Lung (tissue), 16 donors: ENCODE results near the gene PRRT2. TPM values are rescaled to one million over a fixed set of nuclear protein-coding genes. Genes with fewer than 3 reads are reported as not detected.

Source experiments
- ATAC-seq: fragments of 200-7000 bp; cut with Tn5 transposase; one replicate; pipeline ENCODE4 v1.9.1; 2020; ENCODE audit warnings: moderate number of reproducible peaks; ENCODE audit not compliant: insufficient read depth, low FRiP score
- DNase-seq, 3 donors: peaks; one replicate each; pipeline ENCODE4 v3.0.0-alpha.2; 2013 to 2017
- H3K27ac ChIP-seq, 2 donors: one replicate each; pipeline ENCODE4 v1.5.1; 2013; ENCODE audit warnings: mild to moderate bottlenecking in 2 of 2, moderate library complexity in 2 of 2, control low read depth in 1 of 2, inconsistent platforms in 1 of 2, low read depth in 1 of 2, low read length in 1 of 2
- H3K27me3 ChIP-seq, 3 donors: one replicate each; pipeline ENCODE4 v1.5.1; 2013; ENCODE audit warnings: low read length in 2 of 3; ENCODE audit not compliant: control insufficient read depth in 3 of 3, insufficient read depth in 3 of 3
- H3K36me3 ChIP-seq, 4 donors: one replicate each; pipeline ENCODE4 v1.5.1; 2013; ENCODE audit warnings: low read length in 4 of 4, mild to moderate bottlenecking in 1 of 4, moderate library complexity in 1 of 4; ENCODE audit not compliant: control insufficient read depth in 4 of 4, insufficient read depth in 4 of 4
- H3K4me1 ChIP-seq, 5 donors: one replicate each; pipeline ENCODE4 v1.5.1; 2013; ENCODE audit warnings: low read length in 5 of 5, mild to moderate bottlenecking in 2 of 5, moderate library complexity in 1 of 5; ENCODE audit not compliant: control insufficient read depth in 5 of 5, insufficient read depth in 5 of 5
- H3K4me3 ChIP-seq: one replicate; pipeline ENCODE4 v1.5.1; 2013; ENCODE audit warnings: mild to moderate bottlenecking, control low read depth, moderate library complexity
- H3K9ac ChIP-seq, 2 donors: one replicate each; pipeline ENCODE4 v1.5.1; 2013; ENCODE audit warnings: low read length in 2 of 2, control low read depth in 1 of 2; ENCODE audit not compliant: insufficient read depth in 1 of 2
- H3K9me3 ChIP-seq, 4 donors: one replicate each; pipeline ENCODE4 v1.5.1; 2013; ENCODE audit warnings: low read length in 3 of 4, mild to moderate bottlenecking in 1 of 4, moderate library complexity in 1 of 4; ENCODE audit not compliant: control insufficient read depth in 4 of 4, insufficient read depth in 3 of 4
- WGBS, 2 donors: extraction: QIAGEN DNeasy Blood & Tissue Kit; methylation state at CpG; one replicate each; pipeline ENCODE4 v1.1.7; 2013; 5-methylcytosine and 5-hydroxymethylcytosine counted together
- long read RNA-seq, 5 donors: transcript quantifications; one replicate each; lab custom pipeline, GENCODE V29; 2026
- polyA plus RNA-seq, 2 donors: library from polyadenylated mRNA; stranded (reverse); fragments of 200-250 nt; gene quantifications; one replicate each; pipeline ENCODE4 v1.2.1, GENCODE V29; 2013
- total RNA-seq, 2 donors: library from RNA; depleted of rRNA in 1 of 2; stranded (reverse); fragments of >200 nt in 1 of 2; gene quantifications; one replicate each; pipeline ENCODE4 v1.2.1, GENCODE V29; 2014 to 2021
- TF ChIP-seq, protein P1 (sequence below): IDR thresholded peaks from 2 replicates; pipeline ENCODE4 v1.5.1; 2012; ENCODE audit warnings: mild to moderate bottlenecking; ENCODE audit errors: control extremely low read depth, extremely low read depth
- donor health status: control.
- donor health status: control.
- donor health status: Bipolar disorder and iron deficiency.
- donor health status: healthy.
- donor health status: DM: yes; HTN: yes; CAD: no.

PRRT2 gene
- 1 to 10 TPM; 1.2 to 6.5 TPM for total RNA-seq
- polyA plus RNA-seq, result 1 to 10 TPM in 1 of 2 donors, under 1 TPM in 1; 0.49 to 1.8 TPM
- long read RNA-seq, donor 1, partial matches to known transcripts, result 0 of 4 reads
- long read RNA-seq, donor 1, other reads (novel, unspliced or antisense), result 0 of 4 reads
- long read RNA-seq, donor 2, partial matches to known transcripts, result 0 of 6 reads
- long read RNA-seq, donor 2, other reads (novel, unspliced or antisense), result 0 of 6 reads
- long read RNA-seq, donor 3, partial matches to known transcripts, result 0 of 4 reads
- long read RNA-seq, donor 3, other reads (novel, unspliced or antisense), result 0 of 4 reads
- long read RNA-seq, donor 4, partial matches to known transcripts, result 0 of 2 reads
- long read RNA-seq, donor 4, other reads (novel, unspliced or antisense), result 0 of 2 reads
- long read RNA-seq, donor 5, transcript PRRT2-222 (2 exons, 2,867 nt), result major isoform, 5 of 6 reads
- long read RNA-seq, donor 5, partial matches to known transcripts, result 0 of 6 reads
- long read RNA-seq, donor 5, other reads (novel, unspliced or antisense), result 0 of 6 reads

DNA sequence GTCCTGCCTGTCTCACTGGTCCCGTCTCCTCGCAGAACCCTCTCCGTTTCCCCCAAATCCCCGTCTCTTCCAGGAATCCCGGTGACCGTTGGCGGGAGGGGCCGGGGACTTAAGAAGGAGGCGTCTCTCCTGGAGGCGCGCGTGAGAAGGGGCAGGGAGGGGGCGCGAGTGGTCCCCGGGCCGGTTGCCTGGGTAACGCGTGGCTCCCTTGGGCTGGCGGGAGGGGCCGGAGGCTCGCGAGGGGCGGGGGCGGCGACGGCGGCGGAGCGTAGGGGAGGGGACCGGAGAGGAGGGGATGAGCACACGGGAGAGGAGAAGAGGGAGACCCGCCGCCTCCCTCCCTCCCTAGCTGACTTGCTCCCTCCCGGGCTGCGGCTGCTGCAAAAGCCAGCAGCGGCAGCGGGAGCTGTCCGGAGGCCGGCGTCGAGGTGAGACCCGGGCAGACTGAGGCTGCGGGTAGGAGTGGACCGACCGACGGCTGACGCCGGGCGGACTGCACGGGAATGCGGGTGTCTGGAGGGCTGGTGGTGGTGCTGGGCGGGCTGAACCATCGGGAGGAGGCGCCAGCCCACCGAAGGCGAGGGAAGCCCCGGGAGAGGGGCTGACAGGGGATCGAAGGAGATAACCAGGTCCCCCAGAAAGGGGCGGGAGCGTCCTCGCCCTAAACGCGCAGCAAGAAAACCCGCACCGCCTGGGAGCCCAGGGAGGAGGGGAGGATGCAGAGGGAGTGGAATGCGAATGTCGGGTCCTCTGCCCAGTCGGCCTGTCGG is at the start of gene PRRT2:
Gene PRRT2, plus strand, starts transcription at position 298 of the 770 bp plus-strand sequence. CDS start 862 bp downstream, outside the sequence.
- peak; percentile 83 to 85 (median 83) for DNase-seq
- Histone ChIP-seq H3K4me3 (peak within 1 kb of the TSS; percentile 7), H3K4me1 (peaks cover 8 to 78% (median 31%) of the 10 kb centered on the region in 5 donors), H3K27me3 (no peaks in the 10 kb centered on the region), H3K27ac (peak within 1 kb of the TSS; percentile 74 to 76), H3K9me3 (no peaks in the 10 kb centered on the region), H3K9ac (peak within 1 kb of the TSS in 1 of 2 donors; percentile 47), H3K36me3 (peaks cover 0 to 22% (median 14%) of the 10 kb centered on the region in 4 donors)
- TF ChIP-seq, protein P1, sequence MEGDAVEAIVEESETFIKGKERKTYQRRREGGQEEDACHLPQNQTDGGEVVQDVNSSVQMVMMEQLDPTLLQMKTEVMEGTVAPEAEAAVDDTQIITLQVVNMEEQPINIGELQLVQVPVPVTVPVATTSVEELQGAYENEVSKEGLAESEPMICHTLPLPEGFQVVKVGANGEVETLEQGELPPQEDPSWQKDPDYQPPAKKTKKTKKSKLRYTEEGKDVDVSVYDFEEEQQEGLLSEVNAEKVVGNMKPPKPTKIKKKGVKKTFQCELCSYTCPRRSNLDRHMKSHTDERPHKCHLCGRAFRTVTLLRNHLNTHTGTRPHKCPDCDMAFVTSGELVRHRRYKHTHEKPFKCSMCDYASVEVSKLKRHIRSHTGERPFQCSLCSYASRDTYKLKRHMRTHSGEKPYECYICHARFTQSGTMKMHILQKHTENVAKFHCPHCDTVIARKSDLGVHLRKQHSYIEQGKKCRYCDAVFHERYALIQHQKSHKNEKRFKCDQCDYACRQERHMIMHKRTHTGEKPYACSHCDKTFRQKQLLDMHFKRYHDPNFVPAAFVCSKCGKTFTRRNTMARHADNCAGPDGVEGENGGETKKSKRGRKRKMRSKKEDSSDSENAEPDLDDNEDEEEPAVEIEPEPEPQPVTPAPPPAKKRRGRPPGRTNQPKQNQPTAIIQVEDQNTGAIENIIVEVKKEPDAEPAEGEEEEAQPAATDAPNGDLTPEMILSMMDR, result no peak
- ATAC-seq, result no peak
- WGBS, 2 donors, result 3 to 4% methylated on average over 60 to 69 of the region's 69 CpGs

DNA sequence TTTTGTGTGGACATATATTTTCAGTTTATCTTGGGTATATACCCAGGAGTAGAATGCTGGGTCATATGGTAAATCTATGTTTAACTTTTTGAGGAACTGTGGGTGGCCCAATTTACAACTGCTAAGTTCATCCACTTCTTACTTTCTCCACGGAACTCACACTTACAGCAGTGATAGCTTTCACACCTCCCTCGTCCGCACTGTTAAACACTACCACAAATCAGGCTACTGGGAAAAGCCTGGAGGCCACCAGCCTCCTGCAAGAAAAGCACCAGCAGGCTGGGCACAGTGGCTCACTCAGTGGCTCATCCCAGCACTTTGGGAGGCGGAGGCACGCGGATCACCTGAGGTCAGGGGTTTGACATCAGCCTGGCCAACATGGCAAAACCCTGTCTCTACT is 48.7 kb upstream of the PRRT2 start:
- H3K27me3 ChIP-seq, result no peaks in the 10 kb centered on the region
- no peaks in the 10 kb centered on the region for H3K36me3 ChIP-seq
- no peak overlapping the region for H3K9ac ChIP-seq
- ATAC-seq, result no peak
- H3K4me1 ChIP-seq, result no peaks in the 10 kb centered on the region
- TF ChIP-seq, protein P1, result no peak
- DNase-seq, result no peak
- H3K27ac ChIP-seq, result no peak overlapping the region
- no peak overlapping the region for H3K4me3 ChIP-seq
- no peaks in the 10 kb centered on the region for H3K9me3 ChIP-seq
- WGBS, 2 donors, result 71 to 82% methylated on average over 6 of the region's 6 CpGs

DNA sequence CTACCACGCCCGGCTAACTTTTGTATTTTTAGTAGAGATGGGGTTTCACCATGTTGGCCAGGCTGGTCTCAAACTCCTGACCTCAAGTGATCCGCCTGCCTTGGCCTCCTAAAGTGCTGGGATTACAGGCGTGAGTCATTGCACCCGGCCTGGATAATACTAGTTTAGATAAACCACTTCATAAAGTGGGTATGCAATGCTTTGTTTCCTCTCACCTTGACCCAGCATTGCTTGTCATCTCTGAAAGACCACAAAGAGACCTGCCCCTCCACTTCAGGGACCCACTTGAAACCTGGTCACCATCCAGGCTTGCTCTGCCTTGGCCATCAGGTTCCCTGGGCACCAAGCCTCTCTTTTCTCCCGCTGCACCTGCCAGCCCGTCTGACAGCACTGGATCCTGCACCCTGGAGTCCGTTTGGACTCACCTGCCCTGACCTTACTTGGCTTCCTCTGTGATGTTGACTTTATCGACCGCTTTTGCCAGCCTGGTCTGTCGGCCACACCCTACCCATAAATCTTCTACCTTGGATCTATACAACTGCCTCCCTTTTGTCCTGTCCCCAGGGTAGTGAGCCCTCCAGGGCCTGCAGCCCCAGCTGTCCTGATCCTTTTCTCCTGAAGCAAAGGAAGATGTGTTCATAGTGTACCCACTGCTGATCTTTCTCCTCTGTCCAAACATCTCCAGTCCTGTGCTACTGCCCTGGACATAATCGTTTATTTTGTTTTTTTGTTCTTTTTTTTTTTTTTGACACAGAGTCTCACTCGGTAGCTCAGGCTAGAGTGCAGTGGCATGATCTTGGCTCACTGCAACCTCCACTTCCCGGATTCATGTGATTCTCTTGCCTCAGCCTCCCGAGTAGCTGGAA is 46.6 kb upstream of the PRRT2 start:
- Histone ChIP-seq H3K4me3 (no peak overlapping the region), H3K36me3 (no peaks in the 10 kb centered on the region), H3K9me3 (no peaks in the 10 kb centered on the region), H3K27me3 (no peaks in the 10 kb centered on the region), H3K9ac (no peak overlapping the region), H3K27ac (no peak overlapping the region), H3K4me1 (no peaks in the 10 kb centered on the region)
- WGBS, 2 donors, result 61 to 78% methylated on average over 15 of the region's 15 CpGs
- DNase-seq, result peak in 1 of 3 donors; percentile 34
- TF ChIP-seq, protein P1, result no peak
- peak; percentile 75 for ATAC-seq
